HEK293T (cell line): ENCODE measurements around the gene ADGRA3.

ENCODE experiments used
- CTCF ChIA-PET: fragments of 350-600 bp; formaldehyde crosslinking; extraction: SDS; loops from one replicate; lab custom pipeline; 2021; ENCODE audit warnings: antibody characterized with exemption, inconsistent platforms; lab: Yijun Ruan, JAX
- POLR2A ChIA-PET: fragments of 350-600 bp; formaldehyde crosslinking; extraction: SDS; loops from one replicate; lab custom pipeline; 2020; ENCODE audit warnings: antibody characterized with exemption, inconsistent platforms; lab: Yijun Ruan, JAX
- DNase-seq: peaks from one replicate; pipeline ENCODE4 v3.0.0; 2012; ENCODE audit warnings: mixed read lengths; ENCODE audit errors: extremely low spot score
- ARNT ChIP-seq: fragments of 450-650 bp; IDR thresholded peaks from 2 replicates; pipeline ENCODE4 v1.6.1; 2017; ENCODE audit warnings: mild to moderate bottlenecking
- BHLHE40 ChIP-seq: fragments of 450-650 bp; IDR thresholded peaks from 2 replicates; pipeline ENCODE4 v1.6.1; 2016; ENCODE audit warnings: mild to moderate bottlenecking, moderate library complexity, borderline replicate concordance
- CTBP1 ChIP-seq: fragments of 450-650 bp; IDR thresholded peaks from 2 replicates; pipeline ENCODE4 v1.6.1; 2016; ENCODE audit warnings: borderline replicate concordance
- ELF4 ChIP-seq: fragments of 450-650 bp; IDR thresholded peaks from 2 replicates; pipeline ENCODE4 v1.6.1; 2017; ENCODE audit warnings: antibody characterized with exemption
- FOXA1 ChIP-seq: fragments of 450-650 bp; IDR thresholded peaks from 2 replicates; pipeline ENCODE4 v1.6.1; 2016; ENCODE audit warnings: mild to moderate bottlenecking
- FOXK2 ChIP-seq: fragments of 450-650 bp; IDR thresholded peaks from 2 replicates; pipeline ENCODE4 v1.6.1; 2016; ENCODE audit warnings: mild to moderate bottlenecking
- FOXM1 ChIP-seq: fragments of 450-650 bp; IDR thresholded peaks from 2 replicates; pipeline ENCODE4 v1.6.1; 2017; ENCODE audit warnings: mild to moderate bottlenecking, borderline replicate concordance
- HDGF ChIP-seq: fragments of 450-650 bp; IDR thresholded peaks from 2 replicates; pipeline ENCODE4 v1.6.1; 2017; ENCODE audit warnings: antibody characterized with exemption, borderline replicate concordance
- L3MBTL2 ChIP-seq: fragments of 450-650 bp; conservative IDR thresholded peaks from 2 replicates; pipeline ENCODE4 v1.6.1; 2016; ENCODE audit warnings: mild to moderate bottlenecking
- LEF1 ChIP-seq: fragments of 450-650 bp; IDR thresholded peaks from 2 replicates; pipeline ENCODE4 v1.6.1; 2017; ENCODE audit warnings: mild to moderate bottlenecking, borderline replicate concordance
- NFRKB ChIP-seq: fragments of 450-650 bp; IDR thresholded peaks from 2 replicates; pipeline ENCODE4 v1.6.1; 2016; ENCODE audit warnings: mild to moderate bottlenecking, moderate library complexity
- PKNOX1 ChIP-seq: fragments of 450-650 bp; IDR thresholded peaks from 2 replicates; pipeline ENCODE4 v1.6.1; 2016
- SP1 ChIP-seq: fragments of 450-650 bp; IDR thresholded peaks from 2 replicates; pipeline ENCODE4 v1.6.1; 2017
- SUZ12 ChIP-seq: fragments of 450-650 bp; IDR thresholded peaks from 2 replicates; pipeline ENCODE4 v1.6.1; 2016; ENCODE audit warnings: mild to moderate bottlenecking
- TARDBP ChIP-seq: fragments of 450-650 bp; IDR thresholded peaks from 2 replicates; pipeline ENCODE4 v1.6.1; 2016
- ZNF384 ChIP-seq: fragments of 450-650 bp; IDR thresholded peaks from 2 replicates; pipeline ENCODE4 v1.6.1; 2016

ADGRA3 gene

GRCh38 chr4:22510750-22511149, 5.1 kb downstream of the ADGRA3 start:
- CTCF ChIA-PET, result no interaction called here
- POLR2A ChIA-PET, result no interaction called here
- no peak for DNase-seq
- TF ChIP-seq NFRKB, result no peak
- no peak for TF ChIP-seq CTBP1
- TF ChIP-seq FOXM1, result no peak
- TF ChIP-seq BHLHE40, result no peak
- no peak for TF ChIP-seq HDGF
- TF ChIP-seq TARDBP, result no peak
- TF ChIP-seq SUZ12, result no peak
- TF ChIP-seq PKNOX1, result no peak
- TF ChIP-seq ZNF384, result no peak
- TF ChIP-seq LEF1, result no peak
- no peak for TF ChIP-seq ARNT
- no peak for TF ChIP-seq FOXK2
- TF ChIP-seq SP1, result no peak
- TF ChIP-seq ELF4, result no peak
- TF ChIP-seq L3MBTL2, result no peak
- no peak for TF ChIP-seq FOXA1

- no peak for DNase-seq
- TF ChIP-seq ELF4 (no peak), FOXA1 (no peak), L3MBTL2 (no peak), CTBP1 (no peak), SUZ12 (no peak), FOXK2 (no peak), TARDBP (no peak), BHLHE40 (no peak), ARNT (no peak), HDGF (no peak), LEF1 (no peak), PKNOX1 (no peak), FOXM1 (no peak), ZNF384 (no peak), SP1 (no peak), NFRKB (no peak)
- POLR2A ChIA-PET, result no interaction called here
- CTCF ChIA-PET, result no interaction called here
Measured at GRCh38 chr4:22508376-22508775, 7.5 kb downstream of the ADGRA3 start.

GRCh38 chr4:22504922-22505321, 10.9 kb downstream of the ADGRA3 start:
- ChIA-PET POLR2A (no interaction called here), CTCF (interaction anchor here (0.9 kb wide), 1 partner anchor 20 kb away, joined by 3 read pairs; no protein-coding TSS in a partner anchor)
- TF ChIP-seq CTBP1, result no peak
- no peak for TF ChIP-seq BHLHE40
- no peak for TF ChIP-seq ELF4
- no peak for TF ChIP-seq FOXK2
- TF ChIP-seq TARDBP, result no peak
- DNase-seq, result no peak

- ChIA-PET POLR2A (no interaction called here), CTCF (no interaction called here)
- no peak for DNase-seq
- TF ChIP-seq TARDBP (no peak), HDGF (no peak), FOXK2 (no peak), SUZ12 (no peak), ZNF384 (no peak), CTBP1 (no peak), SP1 (no peak), LEF1 (no peak), PKNOX1 (no peak), ARNT (no peak)
Measured at GRCh38 chr4:22504447-22504846, 11.4 kb downstream of the ADGRA3 start.

GRCh38 chr4:22502895-22503814, 12.7 kb downstream of the ADGRA3 start:
- ChIA-PET POLR2A (no interaction called here), CTCF (no interaction called here)
- DNase-seq, result no peak
- TF ChIP-seq ARNT (no peak), L3MBTL2 (no peak), HDGF (no peak)

GRCh38 chr4:22501715-22502095, 14.2 kb downstream of the ADGRA3 start:
- TF ChIP-seq FOXA1 (no peak), L3MBTL2 (no peak)
- ChIA-PET POLR2A (no interaction called here), CTCF (no interaction called here)
- no peak for DNase-seq
